ENCODE results near the gene NUP210L.

NUP210L gene

DNA sequence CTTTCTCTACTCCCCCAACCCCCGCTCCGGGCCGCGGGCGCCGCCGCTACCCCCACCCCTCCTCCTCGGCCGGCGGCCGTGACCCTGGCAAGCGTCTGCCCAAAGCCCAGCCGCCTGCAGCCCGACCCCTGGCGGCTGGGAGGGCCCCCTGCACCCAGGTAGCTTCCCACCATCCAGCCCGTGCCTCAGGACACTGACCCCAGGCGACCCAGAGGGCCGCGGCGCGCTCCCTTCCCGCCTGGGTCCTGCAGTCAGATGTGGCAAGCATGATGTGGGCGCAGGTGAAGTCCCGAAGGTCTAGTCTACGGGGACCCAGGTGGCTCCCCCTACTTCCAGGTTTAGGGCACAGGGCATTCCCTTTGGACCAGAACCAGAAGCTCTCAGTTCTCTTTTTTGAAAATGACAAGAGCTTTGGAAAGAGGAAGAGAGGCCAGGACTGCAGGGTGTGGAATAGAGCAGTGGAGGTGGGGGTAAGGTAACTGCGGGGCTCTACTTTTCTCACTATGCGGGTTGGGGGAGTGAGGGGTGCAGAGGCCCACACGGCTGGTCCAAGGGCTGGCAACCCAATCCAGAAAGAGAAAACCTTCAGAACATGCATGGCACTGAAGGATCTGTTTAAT, 208.1 kb downstream of the NUP210L start, which contains the start of gene DENND4B:
Gene DENND4B (minus strand): TSS at position 97 of the 620 bp plus-strand sequence. CDS start 2,344 bp downstream, outside the sequence.
- in situ Hi-C loops (cut with HindIII; ENCODE audit: low sequenced_read_pairs), result no loop called here

GRCh38 chr1:153945795-153946621, 208.9 kb downstream of the NUP210L start:
- in situ Hi-C loops (cut with HindIII; ENCODE audit: low sequenced_read_pairs), result no loop called here

DNA sequence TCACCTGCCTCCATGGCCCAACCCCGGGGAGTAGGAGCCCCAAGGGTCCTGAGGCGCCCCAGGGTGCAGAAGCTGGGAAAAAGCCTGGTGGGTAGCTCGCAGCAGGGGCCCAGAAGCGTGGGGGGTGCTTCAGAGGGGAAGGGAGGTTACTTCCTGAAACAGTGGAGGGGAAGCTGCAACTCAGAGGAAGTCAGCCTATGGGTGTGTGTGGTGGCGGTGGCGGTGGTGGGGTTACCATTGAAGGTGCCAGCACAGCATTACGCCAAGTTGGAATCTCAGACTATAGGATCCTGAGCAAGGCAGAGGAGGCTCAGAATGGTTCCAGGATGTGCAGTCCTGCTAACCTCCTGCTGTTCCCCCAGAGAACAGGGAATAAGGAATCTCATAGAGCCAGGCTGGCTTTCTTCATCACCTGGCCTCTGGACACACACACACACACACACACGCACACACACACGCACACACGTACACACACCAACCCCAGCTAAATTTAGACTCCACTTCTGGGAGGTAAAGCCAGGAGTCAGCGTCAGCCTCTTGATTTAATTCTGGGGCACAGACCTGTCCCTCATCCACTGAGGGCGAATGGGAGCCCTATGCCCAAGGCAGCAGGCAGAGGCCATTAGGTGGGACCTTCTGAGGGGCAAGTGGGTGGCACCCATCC, 209.6 kb downstream of the NUP210L start:
- in situ Hi-C loops (cut with HindIII; ENCODE audit: low sequenced_read_pairs), result no loop called here

GRCh38 chr1:153944827-153945117, 210.1 kb downstream of the NUP210L start:
- in situ Hi-C loops (cut with HindIII; ENCODE audit: low sequenced_read_pairs), result no loop called here

DNA sequence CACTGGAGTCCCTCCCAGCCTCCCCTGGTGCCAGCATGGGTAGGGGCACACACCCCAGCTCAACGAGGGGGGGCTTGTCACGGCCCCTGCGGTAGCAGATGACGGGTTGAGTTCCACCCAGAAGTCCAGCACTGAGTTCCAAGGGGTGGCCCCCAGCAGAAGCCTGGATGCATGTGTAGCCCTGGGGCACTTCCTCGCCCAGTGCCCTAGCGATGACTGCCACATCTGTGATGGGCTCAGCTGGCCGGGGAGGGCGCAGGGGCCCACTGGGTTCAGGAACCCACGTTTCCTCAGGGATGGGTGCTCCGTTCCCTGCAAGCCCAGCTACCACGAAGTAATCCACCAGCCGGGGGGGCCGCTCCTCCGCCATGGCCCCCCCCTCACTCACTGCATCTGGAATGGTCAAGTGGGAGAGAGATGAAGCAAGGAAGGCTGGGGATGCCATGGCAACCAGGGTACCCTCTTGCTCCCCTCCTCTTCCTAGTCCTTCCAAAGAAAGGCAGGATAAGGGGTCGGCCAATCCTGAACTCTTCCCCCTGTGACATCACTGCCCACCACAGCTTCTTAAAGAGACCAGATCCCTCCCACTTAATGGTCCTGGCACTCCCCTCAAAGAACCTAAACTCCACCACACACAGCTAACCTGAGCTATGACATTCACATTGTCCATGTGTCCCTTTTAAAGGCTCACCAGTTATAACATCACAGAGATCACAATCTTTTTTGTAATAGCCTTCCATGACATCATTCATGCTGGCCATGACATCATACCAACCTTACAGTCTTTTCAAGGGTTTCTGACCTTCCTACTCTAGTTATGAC, 210.7 kb downstream of the NUP210L start:
- in situ Hi-C loops (cut with HindIII; ENCODE audit: low sequenced_read_pairs), result no loop called here

DNA sequence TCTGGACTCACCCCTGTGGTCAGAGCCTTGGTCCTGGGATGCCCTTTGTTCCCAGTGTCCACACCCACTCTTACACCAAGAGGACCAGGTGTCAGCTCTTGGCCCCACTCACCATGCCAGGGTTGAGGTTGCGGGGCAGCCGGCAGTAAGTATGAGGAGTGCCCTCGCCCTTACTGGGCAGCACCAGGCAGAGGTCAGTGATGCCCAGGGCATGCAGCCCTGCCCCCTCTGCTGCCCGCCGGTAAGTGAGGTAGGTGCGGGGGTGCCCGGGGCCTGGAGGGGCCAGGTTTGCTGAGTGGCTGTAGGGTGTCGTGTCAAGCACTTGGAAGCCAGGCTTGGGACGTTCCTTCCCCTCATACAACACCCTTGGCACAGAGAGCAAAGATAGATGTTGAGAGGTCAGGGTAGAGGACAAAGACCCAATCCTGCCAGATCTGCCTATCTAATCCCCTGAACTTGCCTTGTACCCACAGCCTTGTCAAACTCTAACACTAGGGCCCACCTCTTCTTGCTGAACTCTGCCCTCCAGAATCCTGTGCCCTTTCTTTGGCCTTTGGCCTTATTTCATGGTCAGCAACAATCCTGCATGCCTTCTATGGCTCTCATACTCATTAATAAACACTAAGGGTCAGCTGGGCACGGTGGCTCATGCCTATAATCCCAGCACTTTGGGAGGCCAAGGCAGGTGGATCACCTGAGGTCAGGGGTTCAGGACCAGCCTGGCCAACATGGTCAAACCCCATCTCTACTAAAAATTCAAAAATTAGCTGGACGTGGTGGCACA, 211.9 kb downstream of the NUP210L start:
- in situ Hi-C loops (cut with HindIII; ENCODE audit: low sequenced_read_pairs), result no loop called here
